ENCODE measurements around the gene KLRC3. TPM values are rescaled to one million over a fixed set of nuclear protein-coding genes. Genes with fewer than 3 reads are reported as not detected.

Gene KLRC3
- total RNA-seq, 4 donors from 2014 or later: 1.5 TPM; not detected in 3

GRCh38 chr12:10366875-10367274 is 53.5 kb downstream of the KLRC3 start:
- peak overlapping the region; percentile 90 to 97 (median 94) for H3K27ac ChIP-seq

GRCh38 chr12:10365696-10366405 is 54.5 kb downstream of the KLRC3 start:
- Histone ChIP-seq H3K4me1 (peaks cover 9 to 71% (median 22%) of the 10 kb centered on the region in 3 donors), H3K27me3 (no peaks in the 10 kb centered on the region), H3K9me3 (no peaks in the 10 kb centered on the region), H3K27ac (peak overlapping the region; percentile 90 to 97 (median 94)), H3K36me3 (no peaks in the 10 kb centered on the region), H3K4me3 (peak overlapping the region; percentile 44 to 70 (median 59))
- intact Hi-C loops (cut with DNase I): no loop called here
- no peak for DNase-seq
- 13 to 27% methylated on average over 6 of the region's 6 CpGs for WGBS, 2 donors
- TF ChIP-seq POLR2A (IDR thresholded peaks at IDR 0.05) (no peak), CTCF (IDR thresholded peaks at IDR 0.05) (peak in 4 of 6 experiments; percentile 9 to 25 (median 12))

More at GRCh38 chr12:10366875-10367274, 53.5 kb downstream of the KLRC3 start:
- no peaks in the 10 kb centered on the region for H3K36me3 ChIP-seq
- no peaks in the 10 kb centered on the region for H3K9me3 ChIP-seq
- no peak overlapping the region for H3K4me3 ChIP-seq
- peaks cover 9 to 72% (median 22%) of the 10 kb centered on the region in 3 donors for H3K4me1 ChIP-seq
- intact Hi-C loops (cut with DNase I): no loop called here
- no peaks in the 10 kb centered on the region for H3K27me3 ChIP-seq
- no peak for DNase-seq
- no peak for TF ChIP-seq POLR2A (IDR thresholded peaks at IDR 0.05)
- TF ChIP-seq CTCF (IDR thresholded peaks at IDR 0.05): peak in 2 of 6 experiments; percentile 12 to 30

- intact Hi-C loops (cut with DNase I): no loop called here
These were observed 55.4 kb downstream of the KLRC3 start for GRCh38 chr12:10364815-10365622.

GRCh38 chr12:10363914-10364814 is 56.2 kb downstream of the KLRC3 start:
- no peak for DNase-seq
- peak overlapping the region; percentile 44 to 70 (median 59) for H3K4me3 ChIP-seq
- H3K4me1 ChIP-seq: peaks cover 9 to 67% (median 19%) of the 10 kb centered on the region in 3 donors
- intact Hi-C loops (cut with DNase I): no loop called here
- H3K27ac ChIP-seq: peak overlapping the region; percentile 90 to 97 (median 94)
- no peaks in the 10 kb centered on the region for H3K36me3 ChIP-seq
- H3K27me3 ChIP-seq: no peaks in the 10 kb centered on the region
- TF ChIP-seq POLR2A (IDR thresholded peaks at IDR 0.05) (peak in 1 of 4 donors; percentile 26), CTCF (IDR thresholded peaks at IDR 0.05) (no peak)
- no peaks in the 10 kb centered on the region for H3K9me3 ChIP-seq
- WGBS, 2 donors: 2% methylated on average over 13 to 14 of the region's 19 CpGs

More at GRCh38 chr12:10364815-10365622, 55.4 kb downstream of the KLRC3 start:
- peak; percentile 7 for DNase-seq
- Histone ChIP-seq H3K4me3 (peak overlapping the region; percentile 44 to 70 (median 59)), H3K27ac (peak overlapping the region; percentile 90 to 97 (median 94)), H3K9me3 (no peaks in the 10 kb centered on the region), H3K4me1 (peaks cover 9 to 72% (median 22%) of the 10 kb centered on the region in 3 donors), H3K36me3 (no peaks in the 10 kb centered on the region), H3K27me3 (no peaks in the 10 kb centered on the region)
- WGBS, 2 donors: 0 to 3% methylated on average over 15 of the region's 15 CpGs
- TF ChIP-seq CTCF (IDR thresholded peaks at IDR 0.05) (no peak), POLR2A (IDR thresholded peaks at IDR 0.05) (peak in 1 of 4 donors; percentile 25)
